AG10803 (cell line): ENCODE data around the gene STIM2.

Experiments
- DNase-seq: peaks from one replicate; pipeline ENCODE4 v3.0.0; 2010; ENCODE audit warnings: low read depth
- H3K4me3 ChIP-seq: 2 replicates; pipeline ENCODE4 v1.5.1; 2011; ENCODE audit warnings: mild to moderate bottlenecking, low read length, control low read depth
- CTCF ChIP-seq: conservative IDR thresholded peaks from 2 replicates; pipeline ENCODE4 v1.5.1; 2011; ENCODE audit warnings: mild to moderate bottlenecking, low read length, control low read depth, inconsistent platforms

The STIM2 gene

GRCh38 chr4:27006646-27007045, 146.0 kb downstream of the STIM2 start:
- TF ChIP-seq CTCF = no peak
- H3K4me3 ChIP-seq = no peak overlapping the region
- DNase-seq = no peak

GRCh38 chr4:27007507-27007906, 146.9 kb downstream of the STIM2 start:
- no peak overlapping the region for H3K4me3 ChIP-seq
- DNase-seq = peak; percentile 67
- TF ChIP-seq CTCF = no peak

GRCh38 chr4:27008679-27009078, 148.0 kb downstream of the STIM2 start:
- no peak overlapping the region for H3K4me3 ChIP-seq
- TF ChIP-seq CTCF = no peak
- DNase-seq = peak; percentile 20

GRCh38 chr4:27009539-27009938, 148.9 kb downstream of the STIM2 start:
- TF ChIP-seq CTCF = no peak
- H3K4me3 ChIP-seq = no peak overlapping the region
- peak; percentile 21 for DNase-seq

- DNase-seq = peak; percentile 63
- TF ChIP-seq CTCF = peak; percentile 95
Measured at GRCh38 chr4:27010334-27010940, 149.8 kb downstream of the STIM2 start.

GRCh38 chr4:27011401-27011800, 150.8 kb downstream of the STIM2 start:
- no peak overlapping the region for H3K4me3 ChIP-seq
- TF ChIP-seq CTCF = no peak
- no peak for DNase-seq

More at GRCh38 chr4:27010334-27010940, 149.8 kb downstream of the STIM2 start:
- H3K4me3 ChIP-seq = no peak overlapping the region

- DNase-seq = no peak
- no peak for TF ChIP-seq CTCF
- no peak overlapping the region for H3K4me3 ChIP-seq
Measured at GRCh38 chr4:27013012-27013411, 152.4 kb downstream of the STIM2 start.
